ENCODE data around the gene ATXN7.

GRCh38 chr3:63905731-63906620, 42.3 kb downstream of the ATXN7 start:
- TF ChIP-seq CTCF (conservative IDR thresholded peaks at IDR 0.05 in 1 of 2, IDR thresholded peaks at IDR 0.05 in 1 of 2; ENCODE audit: extremely low read depth in 1 of 2, insufficient read depth in 1 of 2, low read depth in 1 of 2, low read length in 2 of 2) (no peak), EZH2 (IDR thresholded peaks at IDR 0.05; ENCODE audit: borderline replicate concordance, low read length) (no peak)

Data from mammary epithelial cell (primary cell).